ENCODE measurements around the gene USP2.

The USP2 gene

DNA sequence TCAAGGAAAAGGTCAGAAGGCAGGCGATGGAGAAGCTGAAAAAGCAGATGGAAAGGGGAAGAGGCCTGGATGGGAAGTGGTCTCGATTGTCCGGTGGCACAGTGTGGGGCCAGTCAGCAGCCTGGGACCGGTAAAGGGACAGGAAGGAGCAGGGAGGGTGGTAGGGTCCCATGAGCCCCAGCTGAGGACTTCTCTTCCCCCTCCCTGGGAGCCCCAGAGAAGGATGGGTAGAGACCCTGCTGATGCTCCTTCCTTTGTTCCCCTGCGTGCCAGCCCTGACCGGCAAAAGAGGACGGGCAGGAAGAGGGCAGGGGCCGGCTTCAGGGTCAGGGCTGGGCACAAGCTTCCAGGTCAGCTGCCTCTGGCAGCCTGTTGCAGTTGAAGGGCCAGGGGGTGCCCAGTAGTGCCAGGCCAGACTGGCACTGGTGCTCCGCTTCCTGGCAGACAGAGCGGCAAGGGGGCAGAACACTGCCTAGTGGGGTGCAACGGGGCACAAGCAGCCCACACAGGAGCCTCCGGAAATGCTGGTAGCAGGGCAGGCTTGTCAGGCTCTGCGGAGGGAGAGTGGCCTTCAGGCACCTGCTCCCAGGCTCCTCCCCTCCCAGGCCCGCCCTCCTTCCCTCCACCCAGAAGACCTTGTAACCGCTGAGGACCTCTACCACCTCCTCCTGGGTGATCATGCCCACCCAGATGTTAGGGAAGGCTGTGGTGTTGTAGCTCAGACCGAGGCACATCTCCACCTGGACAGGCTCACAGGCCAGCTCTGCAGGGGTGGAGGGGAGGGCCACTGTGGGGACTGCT lies 40.1 kb downstream of the USP2 start:
- no peak for DNase-seq (ENCODE audit: low read depth in 2 of 2)

DNA sequence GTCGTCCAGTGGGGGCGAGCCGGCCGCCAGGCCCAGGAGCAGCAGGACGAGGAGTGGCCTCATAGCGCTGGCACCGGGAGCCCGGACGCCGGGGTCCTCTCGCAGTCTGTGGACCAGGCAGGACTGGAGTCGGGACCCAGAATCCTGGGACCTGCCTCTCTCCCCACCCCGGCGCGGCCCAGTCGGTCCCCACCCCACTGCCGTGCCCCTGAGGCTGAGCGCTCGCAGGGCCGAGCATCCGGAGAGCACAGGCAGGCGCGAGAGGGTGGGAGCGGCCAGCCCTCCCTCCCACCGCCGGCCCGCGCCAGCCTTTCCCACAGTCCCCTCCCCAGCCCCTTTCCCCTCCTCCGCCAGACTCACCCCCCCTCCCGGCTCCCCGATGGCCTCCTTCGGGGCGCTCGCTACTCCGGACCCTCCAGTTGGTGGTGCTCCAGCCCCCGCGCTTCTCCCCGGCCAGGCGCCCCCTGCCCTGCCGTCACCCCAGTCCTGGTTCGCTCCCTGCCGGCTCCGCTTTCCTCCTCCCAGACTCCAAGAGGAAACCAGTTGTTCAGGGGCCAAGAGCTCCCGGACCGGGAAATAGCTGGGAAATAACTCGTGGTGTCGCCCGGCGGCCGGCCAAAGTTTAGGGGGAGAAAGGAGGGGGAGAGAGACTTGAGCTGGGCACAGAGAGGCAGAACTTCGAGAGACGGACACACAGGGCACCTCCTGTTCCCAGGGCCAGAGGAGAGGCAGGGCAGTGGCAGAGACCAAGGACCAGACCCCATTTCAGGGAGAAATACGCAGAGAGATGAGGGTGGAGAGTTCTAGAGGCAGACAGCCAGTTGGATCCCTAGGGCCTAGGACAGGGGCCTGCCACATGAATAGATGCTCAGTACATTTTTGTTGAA lies 40.9 kb downstream of the USP2 start, which contains the start of gene C1QTNF5:
Gene C1QTNF5 (minus strand): TSS at position 549 of the 887 bp plus-strand sequence. CDS start 486 bp downstream, at position 63.
- no peak for DNase-seq (ENCODE audit: low read depth in 2 of 2)

DNA sequence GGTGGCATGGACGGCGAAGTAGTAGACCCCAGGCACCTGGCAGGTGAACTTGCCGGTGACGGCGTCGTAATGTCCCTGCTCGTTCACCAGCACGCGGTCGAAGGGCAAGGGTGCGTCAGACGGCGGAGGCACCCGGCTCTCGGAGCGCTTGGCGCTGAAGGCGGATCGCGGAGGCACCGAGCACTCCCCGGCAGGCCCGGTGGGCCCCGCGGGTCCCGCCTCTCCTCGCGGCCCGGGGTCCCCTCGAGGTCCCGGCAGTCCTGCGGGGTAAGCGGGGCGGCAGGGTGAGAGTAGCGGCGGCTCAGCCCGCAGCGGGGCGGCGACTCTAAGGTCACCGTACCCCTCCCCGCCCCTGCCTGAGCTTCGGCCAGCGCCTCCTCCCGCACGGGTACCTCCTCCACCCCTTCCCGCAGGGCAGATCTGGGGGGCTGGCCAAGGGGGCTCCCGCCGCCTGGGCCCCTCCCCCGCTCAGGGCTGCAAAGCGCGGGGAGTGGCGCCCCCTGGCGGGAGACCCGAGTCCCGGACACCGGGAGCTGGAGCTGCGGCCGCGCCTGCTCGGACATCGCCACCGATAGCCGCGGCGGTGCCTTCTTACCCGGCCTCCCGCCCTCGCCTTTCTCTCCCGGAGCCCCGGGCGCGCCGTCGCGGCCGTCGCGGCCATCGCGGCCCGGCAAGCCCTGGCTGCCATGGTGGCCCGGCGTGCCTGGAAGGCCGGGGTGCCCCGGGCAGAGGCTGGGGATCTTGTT lies 41.7 kb downstream of the USP2 start:
- no peak for DNase-seq (ENCODE audit: low read depth in 2 of 2)

DNA sequence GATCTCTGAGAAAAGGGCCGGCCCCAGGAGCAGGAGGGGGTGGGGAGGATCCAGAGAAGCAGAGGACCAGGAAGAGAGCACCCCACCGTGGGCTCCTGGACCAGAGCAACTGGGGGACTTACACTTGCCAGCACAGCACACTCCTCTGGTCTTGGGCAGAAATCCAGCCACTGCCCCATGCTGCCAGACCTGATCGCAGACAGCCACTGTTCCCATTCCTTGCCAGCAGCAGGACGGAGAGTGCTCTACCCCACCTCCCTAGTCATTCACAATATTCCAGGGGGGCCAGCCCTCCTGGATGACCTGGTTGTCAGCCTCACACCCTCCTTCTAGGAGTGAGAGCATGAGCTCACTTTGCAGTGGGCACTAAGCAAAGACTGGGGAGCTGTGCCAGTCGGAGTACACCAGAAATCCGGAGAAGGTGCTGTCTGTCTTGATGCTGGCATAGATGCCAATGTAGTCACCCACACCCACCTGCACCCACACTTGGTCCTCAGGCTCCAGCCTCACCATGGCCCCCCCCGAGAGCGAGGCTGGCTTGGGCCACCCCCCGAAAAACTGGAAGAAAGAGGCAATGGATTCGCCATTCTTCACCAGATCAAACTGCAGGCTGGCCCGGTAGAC lies 42.4 kb downstream of the USP2 start:
- no peak for DNase-seq (ENCODE audit: low read depth in 2 of 2)

DNA sequence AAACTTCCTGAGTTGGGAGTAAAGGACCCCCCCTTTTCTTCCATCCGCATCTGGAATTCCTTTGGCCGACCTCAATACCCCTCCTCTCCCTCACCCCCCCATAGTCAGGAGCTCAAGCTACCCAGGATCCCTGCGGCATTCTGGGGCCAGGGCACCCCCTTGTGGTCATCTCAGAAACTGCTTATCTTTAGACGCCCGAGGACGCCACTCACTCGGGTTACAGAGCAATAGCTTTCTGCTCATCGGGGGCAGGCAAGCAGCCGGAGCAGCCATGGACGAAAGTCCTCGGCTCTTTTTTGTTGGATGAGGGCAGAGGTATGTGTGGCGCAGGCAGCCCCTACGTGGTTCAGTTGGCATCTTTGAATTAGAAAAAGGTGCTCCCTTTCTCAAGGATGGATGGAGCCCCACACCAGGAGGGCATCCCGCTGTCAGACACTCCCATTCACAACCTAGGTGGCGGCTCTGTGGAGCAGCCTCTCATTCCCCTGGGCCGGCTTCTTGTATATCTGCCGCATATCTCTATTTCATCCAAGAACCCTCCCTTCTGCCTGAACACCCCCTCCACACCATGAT lies 43.1 kb downstream of the USP2 start:
- DNase-seq (ENCODE audit: low read depth in 2 of 2): peak; percentile 37 to 52

DNA sequence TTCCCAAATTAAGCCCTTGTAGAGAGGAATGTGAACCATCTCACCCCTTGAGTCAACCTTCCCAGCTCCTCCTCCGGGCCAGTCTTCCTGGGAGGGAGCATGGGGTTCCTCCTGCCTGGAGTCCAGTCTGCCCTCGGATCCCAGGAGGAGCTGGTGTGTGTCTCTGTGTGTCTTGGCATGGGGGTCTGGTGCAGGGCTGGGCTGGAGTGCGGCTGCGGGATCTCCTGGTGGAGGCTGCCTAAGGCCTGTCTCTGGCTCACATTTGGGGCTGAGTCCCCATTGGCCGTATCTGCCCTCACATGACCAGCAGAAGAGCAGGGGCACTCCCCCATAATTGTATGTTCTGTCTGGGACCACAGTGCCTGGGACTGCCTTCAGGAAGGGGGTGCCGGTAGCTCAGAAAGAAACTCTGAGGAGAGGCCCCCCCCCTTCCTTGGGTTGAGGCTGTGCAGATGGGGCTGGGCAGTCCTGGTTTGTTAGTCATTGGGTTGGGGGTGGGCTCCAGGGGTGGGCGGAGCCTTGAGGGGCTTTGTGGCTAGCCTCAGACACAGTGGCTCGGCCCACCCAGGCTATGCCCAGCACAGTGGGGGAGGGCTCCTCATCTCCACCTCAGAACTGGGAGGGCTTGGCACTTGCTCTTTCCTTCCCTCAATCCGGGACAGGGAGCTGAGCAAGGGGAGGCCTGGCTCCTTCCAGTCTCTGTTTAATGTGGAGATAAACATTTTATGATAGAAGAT lies 43.7 kb downstream of the USP2 start:
- DNase-seq (ENCODE audit: low read depth in 2 of 2): no peak

DNA sequence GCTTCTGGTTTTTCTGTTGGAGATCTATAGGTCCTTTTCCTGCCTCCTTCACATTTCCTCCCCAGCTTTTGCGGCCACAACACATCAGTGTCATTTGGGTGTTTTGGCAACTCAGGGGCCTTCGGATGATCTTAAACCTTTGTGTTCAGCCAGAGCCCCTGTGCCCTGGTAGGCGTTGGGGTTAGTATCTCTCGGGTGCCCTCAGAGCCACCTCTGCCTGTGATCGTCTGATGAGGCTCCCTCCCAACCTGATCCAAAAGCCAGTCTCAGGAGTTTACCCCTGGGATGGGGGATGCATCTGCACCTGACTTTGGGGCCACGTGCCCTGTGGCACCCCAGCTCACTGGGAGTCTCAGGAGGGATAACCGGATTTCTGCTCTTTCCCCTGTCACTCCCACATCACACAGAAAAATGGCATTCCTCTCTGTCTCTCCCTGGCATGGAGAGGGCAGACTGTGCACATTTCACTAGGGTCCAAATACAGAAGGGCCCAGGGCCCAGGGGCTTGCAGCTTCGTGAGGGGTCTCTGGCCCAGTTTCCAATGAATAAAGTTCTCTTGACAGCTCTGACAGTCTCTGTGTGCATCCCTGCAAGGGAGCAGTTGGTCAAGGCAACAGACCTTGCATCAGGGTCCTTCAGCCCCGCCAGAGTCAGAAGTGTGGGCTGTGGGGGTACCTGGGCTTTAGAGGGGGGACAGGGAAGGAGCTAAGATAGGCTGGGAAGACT lies 44.6 kb downstream of the USP2 start:
- DNase-seq (ENCODE audit: low read depth in 2 of 2): no peak

DNA sequence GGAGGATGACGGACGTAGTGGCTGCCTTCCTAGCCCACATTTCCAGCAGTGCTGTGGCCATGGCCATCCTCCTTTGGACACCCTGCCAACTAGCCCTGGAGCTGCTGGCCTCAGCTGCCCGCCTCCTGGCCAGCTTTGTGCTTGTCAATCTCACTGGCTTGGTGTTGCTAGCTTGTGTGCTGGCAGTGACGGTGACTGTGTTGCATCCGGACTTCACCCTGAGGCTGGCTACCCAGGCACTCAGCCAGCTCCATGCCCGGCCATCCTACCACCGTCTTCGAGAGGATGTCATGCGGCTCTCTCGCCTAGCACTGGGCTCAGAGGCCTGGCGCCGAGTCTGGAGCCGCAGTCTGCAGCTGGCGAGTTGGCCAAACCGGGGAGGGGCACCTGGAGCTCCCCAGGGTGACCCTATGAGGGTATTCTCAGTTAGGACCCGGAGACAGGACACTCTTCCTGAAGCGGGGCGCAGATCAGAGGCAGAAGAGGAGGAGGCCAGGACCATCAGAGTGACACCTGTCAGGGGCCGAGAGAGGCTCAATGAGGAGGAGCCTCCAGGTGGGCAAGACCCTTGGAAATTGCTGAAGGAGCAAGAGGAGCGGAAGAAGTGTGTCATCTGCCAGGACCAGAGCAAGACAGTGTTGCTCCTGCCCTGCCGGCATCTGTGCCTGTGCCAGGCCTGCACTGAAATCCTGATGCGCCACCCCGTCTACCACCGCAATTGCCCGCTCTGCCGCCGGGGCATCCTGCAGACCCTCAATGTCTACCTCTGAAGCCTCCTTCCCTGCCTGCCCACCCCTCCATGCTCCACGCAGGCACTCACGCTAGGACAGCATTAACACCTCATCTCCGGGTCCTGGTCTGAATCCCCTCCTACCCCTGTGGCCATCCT lies 45.6 kb downstream of the USP2 start:
- no peak for DNase-seq (ENCODE audit: low read depth in 2 of 2)

DNA sequence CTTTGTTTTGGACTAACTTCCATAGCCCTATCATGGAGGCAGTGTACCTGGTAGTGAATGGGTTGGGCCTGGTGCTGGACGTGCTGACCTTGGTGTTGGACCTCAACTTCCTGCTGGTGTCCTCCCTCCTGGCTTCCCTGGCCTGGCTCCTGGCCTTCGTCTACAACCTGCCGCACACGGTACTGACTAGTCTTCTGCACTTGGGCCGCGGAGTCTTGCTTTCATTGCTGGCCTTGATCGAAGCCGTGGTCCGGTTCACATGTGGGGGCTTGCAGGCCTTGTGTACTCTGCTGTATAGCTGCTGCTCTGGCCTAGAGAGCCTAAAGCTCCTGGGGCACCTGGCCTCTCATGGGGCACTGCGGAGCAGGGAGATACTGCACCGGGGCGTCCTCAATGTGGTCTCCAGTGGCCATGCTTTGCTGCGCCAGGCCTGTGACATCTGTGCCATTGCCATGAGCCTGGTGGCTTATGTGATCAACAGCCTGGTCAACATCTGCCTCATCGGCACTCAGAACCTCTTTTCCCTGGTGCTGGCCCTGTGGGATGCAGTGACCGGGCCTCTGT lies 46.3 kb downstream of the USP2 start:
- no peak for DNase-seq (ENCODE audit: low read depth in 2 of 2)

DNA sequence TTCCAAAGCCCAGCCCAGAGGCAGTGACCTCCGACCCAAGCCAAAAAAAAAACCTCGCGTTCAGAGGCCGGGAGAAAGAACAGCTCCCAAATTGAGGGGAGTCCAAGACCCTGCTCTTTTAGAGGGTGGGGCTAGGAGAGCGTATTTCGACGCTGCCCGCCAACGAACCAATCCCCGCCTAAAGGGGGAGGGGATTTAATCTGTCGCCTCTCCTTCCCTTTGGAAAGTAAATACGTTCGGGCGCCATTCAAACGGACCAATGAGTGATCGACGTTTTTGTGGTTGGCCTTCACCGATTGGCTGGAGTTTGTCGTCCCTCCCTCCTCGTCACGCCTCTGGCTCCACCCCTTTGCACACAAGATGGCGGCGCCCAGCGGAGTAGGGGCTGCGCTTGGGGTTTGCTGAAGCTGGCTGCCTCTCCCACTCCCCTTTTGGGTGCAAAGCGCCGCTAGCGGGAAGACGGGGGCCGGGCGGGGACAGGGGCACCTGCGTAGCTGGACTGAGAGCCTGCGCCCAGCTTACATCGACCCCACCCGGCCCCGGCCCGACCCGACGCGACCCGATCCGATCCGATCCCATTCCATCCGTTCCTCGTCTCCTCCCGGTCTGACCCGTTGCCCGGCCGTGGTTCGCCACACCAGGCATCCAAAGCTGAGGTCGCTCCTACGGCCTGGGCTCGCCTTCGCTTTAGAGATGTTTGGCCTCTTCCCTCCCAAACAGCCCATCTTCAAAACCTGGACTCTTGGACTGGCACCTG lies 47.1 kb downstream of the USP2 start, which contains the start of gene RNF26:
Gene RNF26 (plus strand): TSS at position 354 of the 757 bp plus-strand sequence. CDS start 596 bp downstream, outside the sequence.
- peak; percentile 80 to 84 for DNase-seq (ENCODE audit: low read depth in 2 of 2)

DNA sequence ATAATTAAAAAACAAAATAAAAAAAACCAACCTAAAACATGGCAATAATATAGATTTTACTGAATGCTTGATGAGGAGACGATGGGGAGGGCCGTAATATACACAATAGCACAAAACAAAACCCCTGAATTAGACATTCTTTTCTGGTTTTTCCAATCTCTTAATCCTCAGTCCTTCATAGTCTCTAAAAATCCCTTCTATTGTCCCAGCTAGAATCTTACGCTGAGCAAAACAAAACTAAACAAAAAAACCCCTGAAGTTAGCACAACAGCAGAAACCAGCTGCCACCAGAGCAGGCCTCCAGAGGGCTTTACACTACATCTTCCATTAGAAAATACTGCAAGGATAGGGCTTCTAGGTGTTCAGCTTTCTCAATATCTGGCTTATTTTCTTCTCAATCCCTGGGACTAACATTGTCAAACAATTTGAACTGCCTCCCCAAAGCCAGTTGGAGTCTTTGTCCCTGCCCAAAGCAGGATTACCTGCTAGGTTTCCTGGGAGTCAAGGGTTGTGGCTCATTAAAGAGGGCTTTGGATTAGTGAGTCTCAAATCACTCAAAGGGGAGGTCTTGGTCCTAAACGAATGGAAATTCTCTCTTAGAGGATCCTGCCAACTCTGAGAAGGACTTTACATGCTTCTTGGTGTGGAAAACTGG lies 49.3 kb downstream of the USP2 start:
- DNase-seq (ENCODE audit: low read depth in 2 of 2): no peak

DNA sequence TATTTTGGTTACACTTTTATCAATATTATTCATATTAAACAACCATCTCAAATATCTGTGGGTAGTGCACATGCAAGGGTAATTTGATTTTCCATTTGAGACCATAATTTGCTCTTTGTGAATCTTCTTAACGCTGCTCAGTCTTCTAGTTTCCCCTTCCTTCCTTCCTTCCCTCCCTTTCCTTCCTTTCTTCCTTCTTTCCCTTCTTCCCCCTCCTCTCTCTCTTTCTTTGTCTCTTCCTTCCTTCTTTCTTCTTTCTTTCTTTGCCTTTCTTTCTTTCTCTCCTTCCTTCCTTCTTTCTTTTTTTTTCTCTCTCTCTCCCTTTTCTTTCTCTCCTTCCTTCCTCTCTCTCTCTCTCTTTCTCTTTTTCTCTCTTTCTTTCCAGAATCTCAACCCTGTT lies 51.3 kb downstream of the USP2 start:
- DNase-seq (ENCODE audit: low read depth in 2 of 2): no peak

DNA sequence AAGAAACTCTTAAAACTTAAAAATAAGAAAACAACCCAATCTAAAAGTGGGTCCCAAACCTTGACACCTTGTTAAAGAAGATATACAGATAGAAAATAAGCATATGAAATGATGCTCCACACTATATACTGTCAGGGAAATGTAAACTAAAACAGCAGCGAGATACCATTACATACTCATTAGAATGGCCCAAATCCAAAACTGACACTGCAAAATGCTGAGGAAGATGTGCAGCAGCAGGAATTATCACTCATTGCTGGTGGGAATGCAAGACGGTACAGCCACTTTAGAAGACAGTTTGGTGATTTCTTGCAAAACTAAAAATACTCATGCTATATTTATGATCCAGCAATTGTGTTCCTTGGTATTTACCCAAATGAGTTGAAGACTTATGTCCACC lies 52.2 kb downstream of the USP2 start:
- no peak for DNase-seq (ENCODE audit: low read depth in 2 of 2)

DNA sequence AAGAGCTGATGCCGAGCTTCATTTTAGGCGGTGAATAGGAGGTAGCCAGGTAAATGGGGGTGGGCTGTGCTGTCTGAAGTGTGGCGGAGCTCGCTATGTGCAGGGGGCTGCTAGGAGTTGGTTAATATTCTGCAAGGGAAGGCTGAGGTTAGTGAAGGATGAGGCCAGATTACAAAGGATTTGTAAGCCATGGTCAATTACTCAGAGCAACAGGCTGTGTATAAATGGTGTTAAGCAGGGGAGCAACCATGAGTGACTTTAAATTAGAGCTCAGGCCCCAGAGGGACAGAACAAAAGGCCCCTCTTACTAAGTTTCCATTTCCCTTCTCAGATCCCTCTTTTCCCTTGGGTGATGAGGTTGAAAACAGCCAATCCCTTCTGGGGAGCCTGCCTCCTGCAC lies 57.3 kb downstream of the USP2 start:
- no peak for DNase-seq (ENCODE audit: low read depth in 2 of 2)

DNA sequence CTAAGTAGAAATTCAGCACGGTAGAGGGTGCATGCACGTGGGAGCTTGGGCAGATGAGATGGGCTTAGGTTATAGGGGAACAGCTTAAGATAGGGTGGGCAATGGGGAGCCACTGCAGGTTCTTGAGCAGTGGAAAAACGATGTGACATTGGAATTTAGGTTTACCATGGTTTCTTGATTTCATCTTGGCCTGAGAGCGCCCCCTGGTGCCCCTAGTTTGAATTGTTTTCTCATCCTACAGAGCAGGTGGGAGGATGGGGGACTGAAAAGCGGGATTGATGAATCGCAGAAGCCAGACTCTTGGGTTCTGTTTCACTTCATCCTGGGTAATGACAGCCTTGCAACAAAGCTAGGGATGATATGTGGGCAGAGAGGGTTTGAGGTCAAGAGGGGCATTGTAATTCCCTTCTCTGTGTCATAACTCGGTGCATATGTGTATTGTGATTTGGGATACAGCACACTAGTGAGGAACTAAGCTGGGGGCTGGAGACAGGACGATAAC lies 57.9 kb downstream of the USP2 start:
- peak; percentile 49 to 71 for DNase-seq (ENCODE audit: low read depth in 2 of 2)

DNA sequence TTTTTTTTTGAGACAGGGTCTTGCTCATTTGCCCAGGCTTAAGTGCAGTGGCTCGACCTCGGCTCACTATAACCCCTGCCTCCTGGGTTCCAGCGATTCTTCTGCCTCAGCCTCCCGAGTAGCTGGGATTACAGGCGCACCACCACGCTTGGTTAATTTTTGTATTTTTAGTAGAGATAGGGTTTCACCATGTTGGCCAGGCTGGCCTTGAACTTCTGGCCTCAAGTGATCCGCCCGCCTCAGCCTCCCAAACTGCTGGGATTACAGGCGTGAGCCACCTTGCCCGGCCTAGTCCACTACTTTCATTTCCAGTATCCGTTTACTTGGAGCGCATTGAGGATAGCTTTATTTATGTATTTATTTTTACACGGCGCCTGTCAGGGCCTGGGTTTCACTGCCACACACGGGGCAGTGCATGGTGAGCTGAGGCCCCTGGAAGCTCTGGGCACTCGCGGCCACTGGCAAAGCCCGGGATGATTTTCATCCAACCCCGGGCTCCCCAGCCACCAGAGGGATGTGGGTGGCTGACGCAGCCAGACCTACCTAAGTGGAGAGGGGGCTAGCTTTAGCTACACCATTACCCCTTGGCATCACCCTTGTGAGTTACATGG lies 58.5 kb downstream of the USP2 start:
- no peak for DNase-seq (ENCODE audit: low read depth in 2 of 2)

DNA sequence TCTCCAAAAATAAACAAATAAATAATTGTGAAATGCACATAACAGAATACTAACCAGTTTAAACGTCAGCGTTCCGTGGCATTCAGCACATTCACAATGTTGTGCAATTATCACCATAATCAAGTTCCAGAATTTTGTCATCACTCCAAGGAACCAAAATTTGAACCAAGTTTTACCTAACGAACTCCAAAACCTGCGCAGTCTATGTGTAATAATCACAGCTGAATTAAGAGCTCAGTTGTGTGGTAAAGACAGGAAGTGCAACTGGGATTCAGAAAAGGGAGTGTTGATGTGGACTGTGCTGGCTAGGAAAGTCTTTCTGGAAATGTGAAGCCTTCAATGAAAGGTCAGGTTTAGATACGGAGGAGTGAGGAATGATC lies 59.1 kb downstream of the USP2 start:
- no peak for DNase-seq (ENCODE audit: low read depth in 2 of 2)

All from stimulated activated CD4-positive, alpha-beta T cell treated with anti-CD3 and anti-CD28 coated beads, Interleukin-1b, Interleukin-23, amount 100 ng/mL, for 1 hour (primary cell).